AG04450 (cell line): ENCODE data around the gene HDGFL3. TPM values are rescaled to one million over a fixed set of nuclear protein-coding genes. Genes with fewer than 3 reads are reported as not detected.

Source experiments
- CTCF ChIA-PET: fragments of 300-600, 350-600 bp; formaldehyde crosslinking; extraction: SDS; loops from one replicate; lab custom pipeline; 2022; ENCODE audit warnings: antibody characterized with exemption, inconsistent platforms; lab: Charles Lee
- POLR2A ChIA-PET: fragments of 350-600 bp; formaldehyde crosslinking; extraction: SDS; loops from one replicate; lab custom pipeline; 2021; ENCODE audit warnings: antibody characterized with exemption, inconsistent platforms; lab: Yijun Ruan, JAX
- DNase-seq: peaks from one replicate; pipeline ENCODE4 v3.0.0-alpha.2; 2011; ENCODE audit warnings: low read depth, low spot score
- H3K27ac ChIP-seq: one replicate; pipeline ENCODE4 v1.5.1; 2012; ENCODE audit warnings: low read depth, low read length, control low read depth
- H3K27me3 ChIP-seq: one replicate; pipeline ENCODE4 v1.6.0; 2012; ENCODE audit warnings: low read length; ENCODE audit not compliant: control insufficient read depth, insufficient read depth
- H3K4me3 ChIP-seq: 2 replicates; pipeline ENCODE4 v1.5.1; 2011; ENCODE audit warnings: mild to moderate bottlenecking, low read depth, low read length, control low read depth
- H3K9me3 ChIP-seq: 2 replicates; pipeline ENCODE4 v1.5.1; 2012; ENCODE audit warnings: low read length; ENCODE audit not compliant: control insufficient read depth, insufficient read depth
- CTCF ChIP-seq: IDR thresholded peaks from 2 replicates; pipeline ENCODE4 v1.5.1; 2011; ENCODE audit warnings: low read depth, low read length, control low read depth, inconsistent platforms
- polyA plus RNA-seq: library from polyadenylated mRNA; depleted of rRNA; stranded (reverse); fragments of >200 nt; gene quantifications from 2 replicates; pipeline ENCODE4 v1.2.3, GENCODE V29; 2011

The HDGFL3 gene
- polyA plus RNA-seq, 1 experiment = 71.6 TPM

GRCh38 chr15:83207009-83207659 lies 489 bp downstream of the HDGFL3 start:
- no peak for TF ChIP-seq CTCF
- Histone ChIP-seq H3K27ac (no peak overlapping the region), H3K9me3 (no peaks in the 10 kb centered on the region), H3K27me3 (no peaks in the 10 kb centered on the region), H3K4me3 (peak overlapping the region; percentile 80)
- ChIA-PET CTCF (interaction anchor here (1.9 kb wide), 1 partner anchor 196 kb away, joined by 10 read pairs; the partner anchor contains the start of gene C15orf40), POLR2A (interaction anchor here (0.6 kb wide), 2 partner anchors 196 to 498 kb away, joined by 3 read pairs; no protein-coding TSS in a partner anchor)
- no peak for DNase-seq

GRCh38 chr15:83206526-83207008 lies 1.1 kb downstream of the HDGFL3 start:
- TF ChIP-seq CTCF = no peak
- CTCF ChIA-PET = interaction anchor here (1.9 kb wide), 1 partner anchor 196 kb away, joined by 10 read pairs; the partner anchor contains the start of gene C15orf40

GRCh38 chr15:83205725-83206324 lies 1.8 kb downstream of the HDGFL3 start:
- no peak for TF ChIP-seq CTCF
- H3K9me3 ChIP-seq = no peaks in the 10 kb centered on the region
- ChIA-PET POLR2A (interaction anchor here (0.6 to 1.0 kb wide), 2 partner anchors 138 to 277 kb away, joined by 3 to 4 read pairs; no protein-coding TSS in a partner anchor), CTCF (interaction anchor here (1.7 to 1.9 kb wide), 2 partner anchors 42 to 195 kb away, joined by 7 to 10 read pairs; partner anchors contain the start of gene C15orf40)
- DNase-seq = no peak
- no peak overlapping the region for H3K27ac ChIP-seq
- H3K27me3 ChIP-seq = no peaks in the 10 kb centered on the region
- peak overlapping the region; percentile 80 for H3K4me3 ChIP-seq

More at GRCh38 chr15:83206526-83207008, 1.1 kb downstream of the HDGFL3 start:
- peak overlapping the region; percentile 80 for H3K4me3 ChIP-seq
- H3K9me3 ChIP-seq = no peaks in the 10 kb centered on the region
- H3K27ac ChIP-seq = peak overlapping the region; percentile 66
- DNase-seq = no peak
- H3K27me3 ChIP-seq = no peaks in the 10 kb centered on the region
- POLR2A ChIA-PET = interaction anchor here (0.6 to 1.0 kb wide), 3 partner anchors 139 to 497 kb away, joined by 3 to 4 read pairs (median 3); no protein-coding TSS in a partner anchor

- no peak for TF ChIP-seq CTCF
- H3K4me3 ChIP-seq = no peak overlapping the region
- H3K9me3 ChIP-seq = no peaks in the 10 kb centered on the region
- CTCF ChIA-PET = interaction anchor here (1.7 kb wide), 1 partner anchor 44 kb away, joined by 7 read pairs; no protein-coding TSS in a partner anchor
- DNase-seq = no peak
- POLR2A ChIA-PET = no interaction called here
- H3K27ac ChIP-seq = no peak overlapping the region
- H3K27me3 ChIP-seq = no peaks in the 10 kb centered on the region
Measured at GRCh38 chr15:83204697-83205096, 2.9 kb downstream of the HDGFL3 start.
